HepG2 (cell line): ENCODE results near the gene TGM2. TPM values are rescaled to one million over a fixed set of nuclear protein-coding genes. Genes with fewer than 3 reads are reported as not detected.

Experiments
- GPBP1L1 ChIP-seq: sonication (generic); formaldehyde crosslinking; IDR thresholded peaks from 2 replicates; pipeline ENCODE4 v1.5.0; 2020; ENCODE audit warnings: mild to moderate bottlenecking, missing genetic modification reagents
- PRDM15 ChIP-seq: sonication (generic); formaldehyde crosslinking; IDR thresholded peaks from 2 replicates; pipeline ENCODE4 v1.4.0; 2020; ENCODE audit warnings: missing genetic modification reagents
- RERE ChIP-seq: IDR thresholded peaks from 2 replicates; pipeline ENCODE4 v1.6.1; 2016; ENCODE audit warnings: low read depth, missing genetic modification reagents, missing compliant biosample characterization
- RFX1 ChIP-seq: fragments of 450-650 bp; IDR thresholded peaks from 2 replicates; pipeline ENCODE4 v1.6.1; 2017
- SRSF4 ChIP-seq: fragments of 200-400 bp; formaldehyde crosslinking; IDR thresholded peaks from one replicate; pipeline ENCODE4 v1.6.1; 2018; ENCODE audit warnings: mild to moderate bottlenecking, low read depth, low read length, moderate library complexity; ENCODE audit not compliant: poor library complexity, severe bottlenecking
- U2AF2 ChIP-seq: fragments of 200-400 bp; formaldehyde crosslinking; IDR thresholded peaks from 2 replicates; pipeline ENCODE4 v1.6.1; 2017; ENCODE audit warnings: low read depth, mild to moderate bottlenecking, low read length
- ZFAT ChIP-seq: sonication (generic); formaldehyde crosslinking; conservative IDR thresholded peaks from 2 replicates; pipeline ENCODE4 v1.8.1; 2023; ENCODE audit warnings: missing genetic modification reagents, inconsistent platforms
- ZNF232 ChIP-seq: sonication (generic); formaldehyde crosslinking; IDR thresholded peaks from 2 replicates; pipeline ENCODE4 v1.4.0; 2020; ENCODE audit warnings: missing genetic modification reagents, borderline replicate concordance
- ZNF275 ChIP-seq: sonication (generic); formaldehyde crosslinking; IDR thresholded peaks from 2 replicates; pipeline ENCODE4 v1.8.0; 2022; ENCODE audit warnings: missing genetic modification reagents, mild to moderate bottlenecking, inconsistent platforms, borderline replicate concordance
- ZNF563 ChIP-seq: sonication (generic); formaldehyde crosslinking; IDR thresholded peaks from 2 replicates; pipeline ENCODE4 v1.8.0; 2022; ENCODE audit warnings: mild to moderate bottlenecking, moderate library complexity, missing genetic modification reagents
- ZNF569 ChIP-seq: sonication (generic); formaldehyde crosslinking; IDR thresholded peaks from 2 replicates; pipeline ENCODE4 v1.5.0; 2020; ENCODE audit warnings: mild to moderate bottlenecking, missing genetic modification reagents, moderate library complexity, borderline replicate concordance
- ZNF619 ChIP-seq: sonication (generic); formaldehyde crosslinking; IDR thresholded peaks from 2 replicates; pipeline ENCODE4 v1.4.0; 2020; ENCODE audit warnings: mild to moderate bottlenecking, missing genetic modification reagents
- ZNF891 ChIP-seq: sonication (generic); formaldehyde crosslinking; IDR thresholded peaks from 2 replicates; pipeline ENCODE4 v1.5.0; 2020; ENCODE audit warnings: mild to moderate bottlenecking, missing genetic modification reagents
- polyA plus RNA-seq, 8 experiments: library from polyadenylated mRNA; depleted of rRNA in 3 of 8; stranded (reverse) in 7 of 8; unstranded in 1 of 8; fragments of >200 nt; fragmentation: Illumina TruSeq in 4 of 8; extraction: Trizol in 4 of 8; gene quantifications; 2 replicates each; pipeline versions ENCODE4 v1.2.1 to v1.2.3, GENCODE V29; 2011 to 2016; ENCODE audit warnings: low read depth in 4 of 8, missing spikeins in 1 of 8, mixed read lengths in 1 of 8; ENCODE audit not compliant: insufficient read depth in 1 of 8
- total RNA-seq, 5 experiments: library from RNA; depleted of rRNA; stranded (reverse); fragments of >200 nt; fragmentation: Illumina TruSeq; extraction: Trizol; gene quantifications; 2 replicates each; pipeline ENCODE4 v1.2.3, GENCODE V29; 2016; ENCODE audit warnings: low read depth in 1 of 5
- TF ChIP-seq, protein P1 (sequence below): sonication (generic); formaldehyde crosslinking; IDR thresholded peaks from 2 replicates; pipeline ENCODE4 v1.8.0; 2022; ENCODE audit warnings: mild to moderate bottlenecking, missing genetic modification reagents, moderate library complexity

The TGM2 gene
- total and polyA plus RNA-seq, 2 of the 13 experiments (the other 11 are each of a cell fraction or from before 2014, with no cell fraction given) = 4.2 to 46.4 TPM

DNA sequence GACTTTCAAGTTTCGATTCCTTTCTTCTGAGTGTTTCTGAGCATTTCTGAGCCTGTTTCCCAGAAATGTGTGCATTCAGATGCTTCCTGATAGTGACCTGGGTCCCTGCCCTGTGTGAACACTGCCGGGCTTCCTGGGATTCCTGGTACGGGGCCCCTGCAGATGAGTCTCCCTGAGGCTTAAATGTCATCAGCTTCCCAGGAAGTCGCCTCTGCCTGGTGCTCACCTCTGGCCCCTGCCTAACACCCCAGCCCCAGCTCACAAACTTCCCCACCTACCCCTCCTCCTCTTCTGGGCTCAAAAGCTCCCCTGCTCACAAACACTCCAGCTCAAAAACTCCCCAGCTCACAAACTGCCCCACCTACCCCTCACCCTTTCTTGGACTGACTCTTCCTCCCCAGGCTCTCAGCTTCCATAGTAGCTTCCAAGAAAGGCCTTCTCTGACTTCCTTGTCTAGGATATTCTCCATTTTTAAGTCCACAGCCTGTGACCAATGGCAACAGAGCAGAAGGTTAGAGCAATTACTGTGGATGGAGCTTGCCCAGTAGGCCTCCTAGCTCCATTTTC is 42.0 kb downstream of the TGM2 start (continued):
- peak; percentile 59; the same call in 1 of the 2 replicates for TF ChIP-seq PRDM15 (CRISPR knock-in tag)
- no peak for TF ChIP-seq GPBP1L1 (CRISPR knock-in tag)
- no peak for TF ChIP-seq SRSF4
- no peak for TF ChIP-seq ZNF619 (CRISPR knock-in tag)
- TF ChIP-seq ZNF569 (CRISPR knock-in tag) = no peak
- TF ChIP-seq RFX1 = no peak
- no peak for TF ChIP-seq U2AF2
- no peak for TF ChIP-seq ZNF232 (CRISPR knock-in tag)
- no peak for TF ChIP-seq ZFAT (CRISPR knock-in tag)
- no peak for TF ChIP-seq ZNF275 (CRISPR knock-in tag)
- TF ChIP-seq, protein P1, sequence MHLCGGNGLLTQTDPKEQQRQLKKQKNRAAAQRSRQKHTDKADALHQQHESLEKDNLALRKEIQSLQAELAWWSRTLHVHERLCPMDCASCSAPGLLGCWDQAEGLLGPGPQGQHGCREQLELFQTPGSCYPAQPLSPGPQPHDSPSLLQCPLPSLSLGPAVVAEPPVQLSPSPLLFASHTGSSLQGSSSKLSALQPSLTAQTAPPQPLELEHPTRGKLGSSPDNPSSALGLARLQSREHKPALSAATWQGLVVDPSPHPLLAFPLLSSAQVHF = no peak
- TF ChIP-seq ZNF891 (CRISPR knock-in tag) = no peak; the same call in 1 of the 2 replicates
- no peak; the same call in 1 of the 2 replicates for TF ChIP-seq RERE
- TF ChIP-seq ZNF563 (CRISPR knock-in tag) = no peak
